ENCODE data around the gene STRN3.
"Not testable (repeated sequence)": the region's sequence is repeated elsewhere in the genome, so short reads cannot be mapped to it uniquely, and the experiment has no call there.

Gene STRN3

GRCh38 chr14:30969796-30970195 is 56.4 kb downstream of the STRN3 start:
- DNase-seq (ENCODE audit: low spot score) = not testable (repeated sequence)

- not testable (repeated sequence) for DNase-seq (ENCODE audit: low spot score)
Measured at GRCh38 chr14:30967364-30968098, 58.6 kb downstream of the STRN3 start.

GRCh38 chr14:30966415-30967363 is 59.5 kb downstream of the STRN3 start:
- no peak for DNase-seq (ENCODE audit: low spot score)

GRCh38 chr14:30965861-30966260 is 60.3 kb downstream of the STRN3 start:
- DNase-seq (ENCODE audit: low spot score) = not testable (repeated sequence)

DNA sequence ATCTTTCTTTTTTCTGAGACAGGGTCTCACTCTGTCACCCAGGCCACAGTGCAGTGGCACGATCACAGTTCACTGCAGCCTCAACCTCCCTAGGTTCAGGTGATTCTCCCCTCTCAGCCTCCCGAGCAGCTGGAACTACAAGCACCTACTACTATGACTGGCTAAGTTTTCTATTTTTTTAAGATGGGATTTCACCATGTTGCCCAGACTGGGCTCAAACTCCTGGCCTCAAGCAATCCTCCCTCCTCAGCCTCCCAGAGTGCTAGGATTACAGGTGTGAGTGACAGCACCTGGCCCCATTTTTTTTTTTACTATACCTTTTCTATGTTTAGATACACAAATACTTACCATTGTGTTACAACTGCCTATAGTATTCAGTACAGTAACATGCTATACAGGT is 63.6 kb downstream of the STRN3 start:
- DNase-seq (ENCODE audit: low spot score) = not testable (repeated sequence)

GRCh38 chr14:30961330-30961729 is 64.8 kb downstream of the STRN3 start:
- DNase-seq (ENCODE audit: low spot score) = no peak

DNA sequence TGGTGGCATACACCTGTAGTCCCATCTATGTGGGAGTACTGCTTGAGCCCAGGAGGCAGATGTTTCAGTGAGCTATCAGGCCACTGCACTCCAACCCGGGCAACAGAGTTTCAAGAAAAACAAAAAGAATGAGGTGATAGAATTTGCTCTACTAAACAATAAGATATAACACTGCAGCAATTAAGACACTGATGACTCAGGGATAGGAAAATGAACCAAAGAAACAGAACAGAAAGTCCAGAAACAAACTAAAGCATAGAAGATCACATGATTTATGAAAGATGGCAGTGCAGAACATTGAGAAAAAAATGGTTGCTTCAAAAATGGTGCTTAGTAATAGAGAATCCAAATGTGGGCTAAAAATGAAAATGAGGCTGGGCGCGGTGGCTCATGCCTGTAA is 66.0 kb downstream of the STRN3 start:
- DNase-seq (ENCODE audit: low spot score) = no peak

DNA sequence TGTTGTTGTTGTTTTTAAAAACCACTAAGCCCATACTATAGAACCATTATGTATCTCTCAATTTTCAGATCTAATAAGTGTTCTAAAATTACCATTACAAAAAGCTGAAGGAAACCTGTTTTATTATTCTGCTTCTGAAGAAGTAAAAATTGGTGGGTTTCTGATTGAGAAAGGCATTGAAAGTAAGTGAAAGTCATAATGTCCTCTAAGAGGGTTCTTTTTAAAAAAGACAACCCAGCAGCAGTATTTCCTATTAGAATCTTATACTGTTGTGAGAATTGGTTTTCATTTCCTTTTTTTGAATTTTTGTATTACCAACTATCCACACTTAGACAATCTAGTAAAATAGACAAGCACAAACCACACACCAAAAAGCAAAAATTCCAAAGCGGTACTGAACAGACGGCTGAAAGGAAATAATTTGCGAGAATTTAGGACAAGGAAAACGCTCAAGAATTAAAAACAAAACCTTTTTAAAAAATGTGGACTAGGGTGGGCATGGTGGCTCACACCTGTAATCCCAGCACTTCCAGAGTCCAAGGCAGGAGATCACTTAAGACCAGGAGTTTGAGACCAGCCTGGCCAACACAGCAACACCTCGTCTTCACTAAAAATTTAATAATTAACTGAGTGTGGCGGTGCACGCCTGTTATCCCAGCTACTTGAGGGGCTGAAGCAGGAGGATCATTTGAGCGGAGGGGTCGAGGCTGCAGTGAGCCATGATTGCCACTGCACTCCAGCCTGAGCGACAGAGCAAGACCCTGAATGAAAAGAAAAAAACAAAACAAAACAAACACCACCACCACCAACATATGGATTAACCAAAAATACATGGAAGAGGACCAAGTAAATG is 67.4 kb downstream of the STRN3 start:
- DNase-seq (ENCODE audit: low spot score) = no peak

- peak; percentile 8 for DNase-seq (ENCODE audit: low spot score)
Measured at GRCh38 chr14:30957813-30958370, 68.3 kb downstream of the STRN3 start.

DNA sequence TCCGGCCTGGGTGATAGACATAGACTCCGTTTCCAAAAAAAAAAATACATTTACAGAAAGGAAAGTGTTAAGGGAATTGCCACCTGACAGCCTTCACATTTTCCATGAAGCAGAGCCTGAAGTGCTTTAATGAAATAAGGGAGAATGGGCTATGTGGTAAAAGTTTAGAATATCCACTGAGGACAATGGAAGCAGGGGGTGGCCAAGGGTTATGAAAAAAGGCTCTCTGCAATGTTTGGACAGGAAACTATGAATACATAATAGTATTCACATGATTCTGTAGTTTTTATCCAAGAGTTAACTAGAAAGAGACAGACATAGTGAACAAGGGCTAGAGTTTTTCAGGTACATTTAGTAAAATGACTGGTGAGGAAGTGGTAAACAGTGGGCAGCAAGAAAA is 76.5 kb downstream of the STRN3 start:
- DNase-seq (ENCODE audit: low spot score) = no peak

- DNase-seq (ENCODE audit: low spot score) = no peak
Measured at GRCh38 chr14:30943694-30944093, 82.5 kb downstream of the STRN3 start.

DNA sequence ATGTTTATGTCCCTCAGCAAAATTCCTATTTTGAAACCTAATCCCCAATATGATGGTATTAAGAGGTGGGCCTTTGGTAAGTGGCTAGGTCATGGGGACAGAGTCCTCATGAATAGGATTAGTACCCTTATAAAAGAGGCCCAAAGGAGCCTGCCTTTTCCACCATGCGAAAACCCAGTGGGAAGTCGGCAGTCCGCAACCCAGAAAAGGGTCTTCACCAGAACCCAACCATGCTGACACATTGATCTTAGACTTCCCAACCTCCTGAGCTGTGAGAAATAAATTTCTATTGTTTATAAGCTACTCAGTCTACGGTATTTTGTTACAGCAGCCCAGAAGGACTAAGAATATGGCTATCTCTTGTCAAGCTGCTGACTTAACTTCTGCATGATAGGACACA is 85.3 kb downstream of the STRN3 start:
- no peak for DNase-seq (ENCODE audit: low spot score)

- no peak for DNase-seq (ENCODE audit: low spot score)
Measured at GRCh38 chr14:30938617-30939016, 87.6 kb downstream of the STRN3 start.

GRCh38 chr14:30935445-30935844 is 90.7 kb downstream of the STRN3 start:
- DNase-seq (ENCODE audit: low spot score) = no peak

- DNase-seq (ENCODE audit: low spot score) = not testable (repeated sequence)
Measured at GRCh38 chr14:30933937-30934336, 92.2 kb downstream of the STRN3 start.

- DNase-seq (ENCODE audit: low spot score) = no peak
Measured at GRCh38 chr14:30928462-30928861, 97.7 kb downstream of the STRN3 start.

GRCh38 chr14:30925254-30925653 is 100.9 kb downstream of the STRN3 start:
- no peak for DNase-seq (ENCODE audit: low spot score)

DNA sequence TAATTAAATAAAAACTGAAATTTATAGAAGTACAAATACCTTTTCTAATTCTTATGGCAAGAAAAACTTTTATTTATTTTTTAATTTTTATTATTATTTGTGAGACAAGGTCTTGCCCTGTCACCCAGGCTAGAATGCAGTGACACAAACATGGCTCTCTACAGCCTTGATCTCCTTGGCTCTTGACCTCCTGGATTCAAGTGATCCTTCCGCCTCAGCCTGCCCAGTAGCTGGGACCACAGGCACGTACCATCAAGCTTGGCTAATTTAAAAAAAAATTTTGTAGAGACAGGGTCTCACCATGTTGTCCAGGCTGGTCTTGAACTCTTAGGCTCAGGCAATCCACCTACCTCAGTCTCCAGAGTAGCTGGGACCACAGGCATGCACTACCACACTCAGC is 104.4 kb downstream of the STRN3 start:
- no peak for DNase-seq (ENCODE audit: low spot score)

GRCh38 chr14:30921305-30921704 is 104.9 kb downstream of the STRN3 start:
- no peak for DNase-seq (ENCODE audit: low spot score)

DNA sequence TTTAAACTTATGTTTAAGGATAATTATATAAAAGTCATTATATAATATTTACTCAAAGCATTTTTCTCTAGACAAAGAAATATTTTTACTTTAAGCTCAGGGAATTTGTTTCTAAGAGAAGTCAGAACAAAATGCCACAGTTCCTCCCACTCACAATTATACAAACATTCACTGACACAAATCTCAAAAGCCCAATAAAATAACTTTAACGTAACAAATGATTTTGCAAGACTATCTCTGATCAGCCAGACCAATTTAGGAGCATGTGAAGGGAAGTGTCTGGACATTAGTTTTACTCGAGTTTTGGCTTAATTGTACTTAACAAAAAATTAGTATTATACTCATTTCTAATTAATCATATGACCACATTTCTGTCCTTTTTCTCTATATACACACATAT is 110.6 kb downstream of the STRN3 start:
- DNase-seq (ENCODE audit: low spot score) = no peak

- no peak for DNase-seq (ENCODE audit: low spot score)
Measured at GRCh38 chr14:30914812-30915211, 111.4 kb downstream of the STRN3 start.

GRCh38 chr14:30908826-30909225 is 117.4 kb downstream of the STRN3 start:
- DNase-seq (ENCODE audit: low spot score) = no peak

Measured in Ammon's horn (tissue), 1 donor.